CD4-positive, alpha-beta T cell (primary cell): ENCODE data around the gene THOC1. TPM values are rescaled to one million over a fixed set of nuclear protein-coding genes. Genes with fewer than 3 reads are reported as not detected.

Experiments used
- ATAC-seq: fragments of 200-7000 bp; cut with Tn5 transposase; one replicate; pipeline ENCODE4 v1.10.0; 2022; ENCODE audit warnings: mild to moderate bottlenecking; ENCODE audit not compliant: poor library complexity
- CTCF ChIA-PET: fragments of 350-600 bp; sonication (Branson Sonifier 250); formaldehyde crosslinking; loops from one replicate; lab custom pipeline; 2021; ENCODE audit warnings: antibody characterized with exemption, inconsistent platforms; lab: Charles Lee
- POLR2A ChIA-PET: fragments of 350-600 bp; sonication (Branson Sonifier 250); formaldehyde crosslinking; loops from one replicate; lab custom pipeline; 2021; ENCODE audit warnings: antibody characterized with exemption, inconsistent platforms; lab: Charles Lee
- DNase-seq, 14 experiments: peaks; one replicate each; pipeline ENCODE4 v3.0.0-alpha.2; 2013 to 2020; ENCODE audit warnings: mixed read lengths in 2 of 14
- H3K27ac ChIP-seq, 2 donors: one replicate each; pipeline versions ENCODE4 v1.5.1 to v1.7.0; 2013; ENCODE audit warnings: low read length in 2 of 2, low read depth in 1 of 2, mild to moderate bottlenecking in 1 of 2
- H3K27me3 ChIP-seq, 2 experiments: 1 replicate in 1 of 2; 2 replicates in 1 of 2; pipeline versions ENCODE4 v1.6.1 to v1.7.0; 2013; ENCODE audit warnings: low read length in 2 of 2, control low read depth in 1 of 2, mild to moderate bottlenecking in 1 of 2, moderate library complexity in 1 of 2; ENCODE audit not compliant: insufficient read depth in 2 of 2, control insufficient read depth in 1 of 2
- H3K36me3 ChIP-seq: one replicate; pipeline ENCODE4 v1.6.1; 2013; ENCODE audit warnings: low read length, control low read depth; ENCODE audit not compliant: insufficient read depth
- H3K4me1 ChIP-seq: one replicate; pipeline ENCODE4 v1.6.1; 2013; ENCODE audit warnings: low read length, control low read depth; ENCODE audit not compliant: insufficient read depth
- H3K4me3 ChIP-seq: one replicate; pipeline ENCODE4 v1.5.1; 2013; ENCODE audit warnings: mild to moderate bottlenecking, low read length, moderate library complexity
- H3K9me3 ChIP-seq, 2 experiments: 1 replicate in 1 of 2; 2 replicates in 1 of 2; pipeline versions ENCODE4 v1.6.1 to v1.7.0; 2013; ENCODE audit warnings: low read length in 2 of 2, mild to moderate bottlenecking in 2 of 2, control low read depth in 1 of 2, moderate library complexity in 1 of 2; ENCODE audit not compliant: control insufficient read depth in 1 of 2, insufficient read depth in 1 of 2
- H3K27ac Mint-ChIP-seq: one replicate; pipeline ENCODE4 v1.8.0; 2020; ENCODE audit warnings: mixed read lengths
- H3K27me3 Mint-ChIP-seq: one replicate; pipeline ENCODE4 v1.8.0; 2021; ENCODE audit warnings: mixed read lengths
- H3K36me3 Mint-ChIP-seq: one replicate; pipeline ENCODE4 v1.8.0; 2021; ENCODE audit warnings: low read depth, mixed read lengths
- H3K4me1 Mint-ChIP-seq: one replicate; pipeline ENCODE4 v1.8.0; 2021; ENCODE audit warnings: low read depth, mixed read lengths
- H3K4me3 Mint-ChIP-seq: one replicate; pipeline ENCODE4 v1.8.0; 2020; ENCODE audit warnings: mild to moderate bottlenecking, mixed read lengths
- H3K9me3 Mint-ChIP-seq: one replicate; pipeline ENCODE4 v1.8.0; 2020; ENCODE audit warnings: mixed read lengths
- intact Hi-C, 2 experiments: fragments of 100-400 bp; cut with DNase I in 1 of 2; cut with micrococcal nuclease in 1 of 2; formaldehyde crosslinking; loops; one replicate each; pipeline versions ENCODE4 v1.15.1 to v1.9.0; 2023 to 2025; cut with DNase I, micrococcal nuclease
- total RNA-seq, 174 experiments: library from RNA in 2 of 174; stranded (reverse) in 2 of 174; gene quantifications; one replicate each; pipeline ENCODE4 v1.2.3 and lab custom pipeline; 2021 to 2026
- TF ChIP-seq, protein P1 (sequence below): fragments of 200-600 bp; IDR thresholded peaks from one replicate; pipeline ENCODE4 v1.8.0; 2022; ENCODE audit warnings: antibody characterized with exemption, mild to moderate bottlenecking

THOC1 gene
- total RNA-seq, 2 experiments from 2014 or later = 92.9 to 96.5 TPM

DNA sequence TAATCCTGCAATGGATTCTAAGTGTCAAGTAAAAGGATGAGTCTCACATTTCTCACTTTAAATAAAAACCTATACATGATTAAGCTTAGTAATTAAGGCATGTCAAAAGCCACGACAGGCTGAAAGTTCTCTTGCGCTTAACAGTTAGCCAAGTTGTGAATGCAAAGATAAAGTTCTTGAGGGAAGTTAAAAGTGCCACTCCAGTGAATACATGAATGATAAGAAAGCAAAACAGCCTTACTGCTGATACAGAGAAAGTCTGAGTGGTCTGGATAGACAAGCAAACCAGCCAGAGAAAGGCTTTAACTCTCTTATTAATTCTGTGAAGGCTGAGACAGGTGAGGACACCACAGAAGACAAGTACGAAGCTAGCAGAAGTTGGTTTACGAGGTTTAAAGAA is 12.7 kb downstream of the THOC1 start:
- intact Hi-C loops = no loop called here
- H3K27me3 Mint-ChIP-seq = no peaks in the 10 kb centered on the region
- H3K27ac Mint-ChIP-seq = no peak overlapping the region
- H3K9me3 ChIP-seq = no peaks in the 10 kb centered on the region
- H3K27ac ChIP-seq = no peak overlapping the region
- no peaks in the 10 kb centered on the region for H3K9me3 Mint-ChIP-seq
- peaks cover 85% of the 10 kb centered on the region for H3K36me3 ChIP-seq
- TF ChIP-seq, protein P1, sequence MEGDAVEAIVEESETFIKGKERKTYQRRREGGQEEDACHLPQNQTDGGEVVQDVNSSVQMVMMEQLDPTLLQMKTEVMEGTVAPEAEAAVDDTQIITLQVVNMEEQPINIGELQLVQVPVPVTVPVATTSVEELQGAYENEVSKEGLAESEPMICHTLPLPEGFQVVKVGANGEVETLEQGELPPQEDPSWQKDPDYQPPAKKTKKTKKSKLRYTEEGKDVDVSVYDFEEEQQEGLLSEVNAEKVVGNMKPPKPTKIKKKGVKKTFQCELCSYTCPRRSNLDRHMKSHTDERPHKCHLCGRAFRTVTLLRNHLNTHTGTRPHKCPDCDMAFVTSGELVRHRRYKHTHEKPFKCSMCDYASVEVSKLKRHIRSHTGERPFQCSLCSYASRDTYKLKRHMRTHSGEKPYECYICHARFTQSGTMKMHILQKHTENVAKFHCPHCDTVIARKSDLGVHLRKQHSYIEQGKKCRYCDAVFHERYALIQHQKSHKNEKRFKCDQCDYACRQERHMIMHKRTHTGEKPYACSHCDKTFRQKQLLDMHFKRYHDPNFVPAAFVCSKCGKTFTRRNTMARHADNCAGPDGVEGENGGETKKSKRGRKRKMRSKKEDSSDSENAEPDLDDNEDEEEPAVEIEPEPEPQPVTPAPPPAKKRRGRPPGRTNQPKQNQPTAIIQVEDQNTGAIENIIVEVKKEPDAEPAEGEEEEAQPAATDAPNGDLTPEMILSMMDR = no peak
- DNase-seq (no peak), ATAC-seq (no peak)
- ChIA-PET CTCF (no interaction called here), POLR2A (interaction anchor here (1.4 kb wide), 1 partner anchor 13 kb away, joined by 4 read pairs; the partner anchor contains the start of gene THOC1)
- H3K4me1 ChIP-seq = no peaks in the 10 kb centered on the region
- no peak overlapping the region for H3K4me3 Mint-ChIP-seq
- no peaks in the 10 kb centered on the region for H3K27me3 ChIP-seq
- H3K36me3 Mint-ChIP-seq = peaks cover 96% of the 10 kb centered on the region
- peaks cover 2% of the 10 kb centered on the region for H3K4me1 Mint-ChIP-seq
- no peak overlapping the region for H3K4me3 ChIP-seq

DNA sequence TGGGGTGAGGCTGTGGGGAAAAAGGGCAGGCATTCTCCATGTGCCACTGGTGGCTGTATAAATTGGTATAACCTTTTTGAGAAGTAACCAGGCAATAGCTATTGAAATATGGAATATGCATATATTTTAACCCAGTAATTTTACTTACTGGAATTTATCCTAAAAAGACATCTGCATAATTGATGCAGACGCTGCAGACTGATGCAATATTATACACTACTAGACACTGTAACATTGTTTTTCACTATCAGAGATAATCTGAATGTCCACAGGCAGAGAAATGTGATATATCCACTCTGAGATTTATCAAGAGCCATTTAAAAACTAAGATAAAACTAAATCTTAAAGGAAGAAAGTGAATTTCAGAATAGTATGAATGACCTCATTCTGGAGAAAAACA is 14.7 kb downstream of the THOC1 start:
- no peak for ATAC-seq
- Mint-ChIP-seq H3K4me3 (no peak overlapping the region), H3K9me3 (no peaks in the 10 kb centered on the region), H3K4me1 (peaks cover 5% of the 10 kb centered on the region), H3K27ac (no peak overlapping the region), H3K36me3 (peaks cover 94% of the 10 kb centered on the region), H3K27me3 (no peaks in the 10 kb centered on the region)
- ChIA-PET CTCF (interaction anchor here (0.9 kb wide), 1 partner anchor 18 kb away, joined by 3 read pairs; no protein-coding TSS in a partner anchor), POLR2A (interaction anchor here (1.1 kb wide), 1 partner anchor 14 kb away, joined by 4 read pairs; the partner anchor contains the start of gene THOC1)
- Histone ChIP-seq H3K27ac (no peak overlapping the region), H3K36me3 (peaks cover 84% of the 10 kb centered on the region), H3K27me3 (no peaks in the 10 kb centered on the region), H3K4me3 (no peak overlapping the region), H3K9me3 (no peaks in the 10 kb centered on the region), H3K4me1 (no peaks in the 10 kb centered on the region)
- no peak for DNase-seq
- TF ChIP-seq, protein P1 = no peak
- intact Hi-C loops = no loop called here

- H3K9me3 Mint-ChIP-seq = no peaks in the 10 kb centered on the region
- ATAC-seq (no peak), DNase-seq (no peak)
- H3K4me3 Mint-ChIP-seq = no peak overlapping the region
- Histone ChIP-seq H3K4me3 (no peak overlapping the region), H3K27me3 (no peaks in the 10 kb centered on the region), H3K27ac (no peak overlapping the region), H3K36me3 (peaks cover 85% of the 10 kb centered on the region), H3K4me1 (no peaks in the 10 kb centered on the region), H3K9me3 (no peaks in the 10 kb centered on the region)
- intact Hi-C loops = no loop called here
- CTCF ChIA-PET = no interaction called here
- peaks cover 5% of the 10 kb centered on the region for H3K4me1 Mint-ChIP-seq
- H3K36me3 Mint-ChIP-seq = peaks cover 86% of the 10 kb centered on the region
- no peaks in the 10 kb centered on the region for H3K27me3 Mint-ChIP-seq
- no peak overlapping the region for H3K27ac Mint-ChIP-seq
- POLR2A ChIA-PET = no interaction called here
- TF ChIP-seq, protein P1 = no peak
Observed at GRCh38 chr18:251572-251971, 16.3 kb downstream of the THOC1 start.
